Urothelium cell line (cell line): ENCODE data around the gene PCBP1.
"Not testable (repeated sequence)": the region's sequence is repeated elsewhere in the genome, so short reads cannot be mapped to it uniquely, and the experiment has no call there.

ENCODE experiments used
- DNase-seq: peaks from one replicate; pipeline ENCODE4 v3.0.0; 2011; ENCODE audit warnings: low spot score, mixed read lengths
- FAIRE-seq: peaks from 2 replicates; lab custom pipeline; 2011; peaks lifted over from hg19 to GRCh38; lab: Jason Lieb, UNC

PCBP1 gene

DNA sequence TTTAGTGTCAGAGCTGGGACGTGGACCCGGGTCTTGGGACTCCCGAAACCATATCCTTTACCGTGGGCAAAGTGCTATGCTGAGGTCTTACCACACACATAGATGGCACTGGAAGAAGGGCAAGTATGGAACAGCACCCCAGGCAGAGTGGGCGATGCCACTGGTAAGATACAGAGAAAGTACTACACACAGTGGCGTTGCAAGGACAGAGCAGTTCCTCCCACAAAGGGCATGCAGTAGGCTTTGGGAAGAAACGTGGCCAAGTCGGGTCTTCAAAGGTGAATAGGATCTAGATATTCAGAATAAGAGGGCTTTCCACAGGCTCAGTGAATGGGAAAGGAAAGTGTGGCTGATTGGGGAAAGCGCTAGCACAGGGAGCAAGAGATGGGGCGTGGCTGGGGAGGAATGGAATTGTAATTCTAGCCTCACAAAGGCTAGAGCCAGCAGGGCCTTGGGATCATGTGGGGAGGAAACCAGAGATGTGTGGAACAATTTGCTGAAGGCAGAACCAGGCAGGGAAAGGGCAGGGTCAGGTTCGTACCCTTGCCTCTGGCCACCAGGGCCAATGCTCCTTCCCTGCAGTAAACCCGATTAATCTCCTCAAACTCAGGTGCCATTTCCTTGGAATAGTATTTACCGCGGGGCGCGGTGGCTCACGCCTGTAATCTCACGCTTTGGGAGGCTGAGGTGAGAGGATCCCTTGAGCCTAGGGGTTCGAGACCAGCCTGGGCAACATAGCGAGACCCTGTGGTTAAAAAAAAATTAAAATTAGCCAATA lies 36.0 kb downstream of the PCBP1 start:
- DNase-seq: no peak
- no peak for FAIRE-seq

DNA sequence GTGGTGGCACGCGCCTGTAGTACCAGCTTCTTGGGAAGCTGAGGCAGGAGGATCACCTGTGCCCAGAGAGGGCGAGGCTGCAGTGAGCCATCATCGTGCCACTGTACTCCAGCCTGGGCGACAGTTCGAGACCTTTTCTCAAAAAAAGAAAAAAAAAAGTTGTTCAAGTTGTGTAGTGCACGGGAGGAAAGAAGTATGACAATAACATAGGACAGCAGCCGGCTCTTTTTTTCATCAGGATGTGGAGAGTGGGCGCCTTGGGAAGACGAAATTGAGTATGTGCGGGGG lies 36.5 kb downstream of the PCBP1 start:
- FAIRE-seq (no peak), DNase-seq (no peak)

DNA sequence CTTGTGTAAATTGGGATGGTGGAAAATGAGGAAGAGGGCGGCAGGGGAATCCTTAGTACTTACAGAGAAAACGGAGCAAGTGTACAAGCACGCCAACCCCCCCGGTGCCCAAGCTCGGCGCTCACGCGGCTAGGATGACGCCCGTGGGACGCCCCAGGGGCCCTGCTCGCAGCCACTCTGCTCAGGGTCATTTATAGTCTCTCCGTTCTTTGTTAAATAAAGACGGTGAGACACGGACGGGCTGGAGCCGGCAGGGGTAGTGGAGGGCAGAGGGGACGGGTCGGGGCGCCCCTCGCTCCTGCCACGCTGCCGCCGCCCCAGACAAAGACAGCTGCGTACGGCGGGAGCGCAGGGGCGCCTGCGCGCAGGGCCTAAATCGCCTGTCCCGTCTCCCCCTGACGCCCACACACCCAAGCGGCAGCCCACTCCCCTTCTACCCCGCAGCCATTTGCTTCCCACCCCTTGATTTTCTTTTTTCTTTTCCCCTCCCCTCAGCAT lies 37.8 kb downstream of the PCBP1 start:
- DNase-seq: peak; percentile 72
- peak; percentile 27 for FAIRE-seq

DNA sequence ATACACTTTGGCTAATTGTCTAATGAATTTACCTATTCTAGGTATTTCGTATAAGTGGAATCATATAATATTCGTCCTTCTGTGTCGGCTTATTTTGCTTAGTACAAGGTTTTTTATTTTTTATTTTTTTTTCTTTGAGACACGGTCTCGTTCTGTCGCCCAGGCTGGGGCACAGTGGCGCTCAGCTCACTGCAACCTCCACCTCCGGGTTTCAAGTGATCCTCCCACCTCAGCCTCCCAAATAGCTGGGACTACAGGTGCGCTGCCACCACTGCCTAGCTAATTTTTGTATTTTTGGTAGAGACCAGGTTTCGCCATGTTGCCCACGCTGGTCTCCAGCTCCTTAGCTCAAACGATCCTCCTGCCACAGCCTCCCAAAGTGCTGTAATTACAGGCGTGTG lies 38.2 kb downstream of the PCBP1 start:
- no peak for FAIRE-seq
- no peak for DNase-seq

DNA sequence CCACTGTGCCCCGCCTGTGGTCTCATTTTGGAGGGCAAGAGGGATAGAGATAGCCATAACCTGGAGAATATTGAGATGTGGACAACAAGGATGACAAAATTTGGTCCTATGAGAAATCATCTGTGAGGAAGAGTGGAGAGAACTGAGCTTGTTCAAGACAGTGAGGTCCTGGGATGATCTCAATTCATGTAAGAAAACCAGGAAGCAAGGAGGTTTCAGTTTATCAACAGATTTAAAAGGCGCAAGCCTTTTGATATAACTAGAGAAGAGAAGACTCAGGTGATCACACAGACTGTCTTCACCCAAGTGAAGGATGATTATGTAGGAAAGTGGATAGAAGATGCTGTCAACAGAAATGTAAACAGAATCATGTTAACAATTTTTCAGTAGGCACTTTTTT lies 39.1 kb downstream of the PCBP1 start:
- no peak for DNase-seq
- FAIRE-seq: no peak

DNA sequence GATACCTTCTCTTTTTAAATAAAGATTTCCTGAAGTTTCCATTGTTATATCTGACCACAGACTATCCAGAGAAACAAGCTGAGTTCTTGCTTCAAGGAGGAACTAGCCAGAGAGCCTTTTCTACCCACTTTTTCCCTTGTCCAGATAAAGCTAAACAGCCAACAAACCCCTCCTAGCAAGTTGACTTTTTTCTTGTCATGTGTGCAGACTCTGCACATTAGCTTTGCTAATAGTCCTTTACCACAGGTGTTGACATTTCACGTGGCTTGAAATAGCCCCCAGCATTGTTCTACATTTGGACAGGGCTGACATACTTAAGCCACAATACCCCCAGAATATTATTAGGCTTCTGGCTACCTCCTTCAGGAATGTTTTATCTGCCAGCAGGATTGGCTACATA lies 40.7 kb downstream of the PCBP1 start:
- no peak for DNase-seq
- no peak for FAIRE-seq

DNA sequence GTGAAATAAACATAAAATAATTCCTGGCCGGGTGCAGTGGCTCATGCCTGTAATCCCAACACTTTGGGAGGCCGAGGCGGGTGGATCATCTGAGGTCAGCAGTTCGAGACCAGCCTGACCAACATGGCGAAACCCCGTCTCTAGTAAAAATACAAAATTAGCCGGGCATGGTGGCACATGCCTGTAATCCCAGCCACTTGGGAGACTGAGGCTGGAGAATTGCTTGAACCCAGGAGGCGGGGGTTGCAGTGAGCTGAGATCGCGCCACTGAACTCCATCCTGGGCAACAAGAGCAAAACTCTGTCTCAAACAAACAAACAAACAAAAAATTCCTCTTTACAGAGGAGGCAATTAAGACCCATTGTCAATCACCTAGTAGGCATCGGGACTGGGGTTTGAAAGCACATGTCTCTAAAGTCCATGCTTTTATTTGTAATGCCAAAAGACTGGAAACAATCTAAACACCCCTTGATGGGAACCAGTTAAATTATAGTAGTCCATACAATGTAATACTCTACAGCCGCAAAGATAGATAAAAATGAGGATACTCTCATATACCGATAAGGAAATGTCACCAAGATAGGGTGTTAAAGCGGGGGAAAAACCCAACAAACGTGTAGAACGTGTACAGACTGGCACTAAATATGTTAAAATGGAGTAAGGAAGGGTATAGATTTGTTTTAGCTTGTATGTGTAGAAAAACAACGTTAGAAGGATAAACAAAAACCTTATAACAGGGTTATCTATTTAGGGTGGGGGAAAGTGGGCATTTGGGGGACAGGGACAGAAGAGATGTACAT lies 44.3 kb downstream of the PCBP1 start:
- not testable (repeated sequence) for FAIRE-seq, DNase-seq

DNA sequence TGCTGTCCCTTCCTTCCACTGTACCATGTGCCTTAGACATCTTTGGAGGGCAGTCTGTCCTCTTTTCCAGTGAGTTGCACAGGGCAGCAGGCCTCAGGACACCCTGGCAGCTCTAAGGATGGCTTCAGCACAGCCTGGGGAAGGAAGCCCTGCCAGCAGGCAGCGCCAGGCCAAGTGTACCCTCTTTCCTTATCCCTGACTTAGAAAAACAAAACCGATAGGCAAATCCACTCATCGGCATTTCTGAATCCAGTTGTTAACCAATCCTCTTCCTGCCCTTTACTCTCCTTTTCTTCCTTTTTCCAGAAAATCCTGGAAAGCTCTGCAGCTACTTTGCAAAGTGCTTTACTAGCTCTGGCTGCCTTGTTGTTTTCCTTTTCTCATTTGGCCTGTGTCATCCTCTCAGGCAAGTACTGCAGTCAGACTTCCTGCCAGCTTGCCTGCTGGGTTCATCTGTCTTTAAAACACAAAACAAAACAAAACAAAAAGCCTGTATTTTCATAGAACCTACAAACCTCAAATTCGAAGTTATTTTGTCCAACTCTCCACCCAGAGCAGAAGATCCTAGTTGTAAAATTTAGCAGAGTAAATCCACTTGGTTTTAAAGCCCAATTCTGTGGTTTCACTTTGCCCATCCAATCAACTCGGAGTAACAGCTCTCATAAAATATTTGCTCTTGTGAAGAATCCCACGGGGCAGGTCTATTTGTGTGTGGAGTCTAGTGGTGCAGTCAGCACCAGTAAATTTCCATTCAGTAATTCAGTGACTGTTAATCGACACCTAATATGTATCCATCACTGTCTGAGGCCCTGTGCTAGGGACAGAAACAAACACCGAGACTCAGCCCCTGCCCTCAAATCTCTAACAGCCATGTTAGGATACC lies 45.2 kb downstream of the PCBP1 start:
- peak; percentile 44 for DNase-seq
- FAIRE-seq: no peak

DNA sequence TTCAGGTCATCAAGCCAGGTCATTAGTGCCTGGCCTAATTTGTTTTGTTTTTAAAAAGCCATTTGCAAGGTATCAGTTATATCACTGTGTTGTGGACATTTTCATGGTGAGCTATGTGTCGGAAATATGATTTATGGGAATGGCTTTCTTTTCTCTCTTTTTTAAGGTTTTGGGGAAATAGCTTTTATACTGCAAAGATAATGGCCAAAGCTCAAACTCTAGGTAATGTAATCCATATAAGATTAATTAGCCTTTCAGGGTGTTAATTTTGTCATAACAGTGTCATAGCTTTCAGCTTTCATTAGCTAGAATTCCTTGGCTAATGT lies 45.8 kb downstream of the PCBP1 start:
- no peak for DNase-seq
- no peak for FAIRE-seq

DNA sequence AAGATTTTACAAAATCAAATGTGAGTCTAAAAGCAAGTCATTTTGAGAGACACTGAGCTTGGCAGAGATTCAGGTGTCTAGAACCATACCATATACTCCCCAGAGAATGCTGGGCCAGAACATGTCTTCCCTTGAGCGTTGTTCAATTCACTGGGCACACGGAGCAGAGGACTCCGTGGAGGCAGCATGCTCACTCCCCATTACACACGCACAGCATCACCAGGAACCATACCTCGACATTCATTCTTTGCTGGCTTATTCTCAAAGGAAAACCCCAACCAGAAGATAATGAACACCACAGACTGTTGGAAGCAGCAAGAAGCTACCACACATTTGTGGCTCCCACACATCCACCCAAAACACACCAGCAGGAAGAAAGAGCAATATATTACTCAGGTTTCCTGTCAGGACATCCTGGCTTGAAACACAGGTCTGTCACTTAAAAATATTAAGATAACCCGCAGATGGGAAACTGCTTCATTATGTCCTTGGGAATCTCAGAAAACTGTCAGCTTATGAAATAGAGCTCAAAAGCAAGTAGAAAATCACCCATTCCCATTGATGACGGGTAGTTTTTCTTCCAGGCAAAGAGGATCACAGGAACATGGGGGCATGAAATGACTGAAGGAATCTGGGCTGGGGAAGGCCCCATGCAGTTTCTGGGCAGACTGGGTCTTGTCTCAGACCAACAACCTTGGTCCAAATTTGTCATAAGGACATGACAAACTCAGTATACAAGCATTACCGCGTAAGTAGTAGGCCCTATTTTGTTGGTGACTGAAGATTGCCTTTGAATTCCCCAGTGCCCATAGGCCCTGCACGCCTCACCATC lies 46.4 kb downstream of the PCBP1 start:
- no peak for FAIRE-seq

DNA sequence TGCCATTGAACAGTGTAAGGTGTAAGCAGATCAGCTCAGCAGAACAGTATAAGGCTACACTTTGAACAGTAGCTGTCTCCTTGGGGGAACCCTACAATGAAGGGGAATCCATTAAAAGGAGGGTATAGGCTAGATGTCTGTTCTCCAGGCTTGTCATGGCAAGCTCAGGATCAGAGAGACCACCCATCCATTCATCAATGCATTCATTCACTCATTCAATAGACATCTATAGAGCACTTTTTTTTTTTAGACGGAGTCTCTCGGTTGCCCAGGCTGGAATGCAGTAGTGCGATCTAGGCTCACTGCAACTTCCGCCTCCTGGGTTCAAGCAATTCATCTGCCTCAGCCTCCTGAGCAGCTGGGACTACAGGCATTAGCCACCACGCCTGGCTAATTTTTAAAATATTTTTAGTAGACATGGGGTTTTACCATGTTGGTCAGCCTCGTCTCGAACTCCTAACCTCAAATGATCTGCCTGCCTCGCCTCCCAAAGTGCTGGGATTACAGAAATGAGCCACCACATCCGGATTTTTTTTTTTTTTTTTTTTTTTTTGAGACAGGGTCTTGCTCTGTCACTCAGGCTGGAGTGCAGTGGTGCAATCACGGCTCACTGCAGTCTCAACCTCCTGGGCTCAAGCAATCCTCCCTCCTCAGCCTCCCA lies 47.2 kb downstream of the PCBP1 start:
- DNase-seq, FAIRE-seq: not testable (repeated sequence)

More for the DNA sequence above, 46.4 kb downstream of the PCBP1 start:
- no peak for DNase-seq
